Activated T-helper 9 cell treated with anti-CD3 and anti-CD28 coated beads, Interleukin-2, amount 50 U/mL, for 16 hours (primary cell): ENCODE results near the gene PLCG2.

Source experiments
- DNase-seq: peaks from one replicate; pipeline ENCODE4 v3.0.0-alpha.2; 2020; ENCODE audit warnings: low read depth

Gene PLCG2

DNA sequence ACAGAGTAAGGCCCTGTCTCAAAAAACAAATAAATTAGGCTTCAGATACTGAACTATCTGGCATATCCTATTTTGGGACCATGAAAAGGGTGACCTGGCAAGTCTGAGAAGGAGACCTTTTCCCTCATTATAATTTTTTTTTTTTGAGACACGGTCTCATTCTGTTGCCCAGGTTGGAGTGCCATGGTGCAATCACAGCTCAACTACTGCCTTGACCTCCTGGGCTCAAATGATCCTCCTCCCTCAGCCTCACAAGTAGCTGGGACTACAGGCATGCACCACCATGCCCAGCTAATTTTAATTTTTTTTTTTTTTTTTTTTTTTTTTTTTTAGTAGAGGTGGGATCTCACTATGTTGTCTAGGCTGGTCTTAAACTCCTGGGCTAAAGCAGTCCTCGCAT lies 37.3 kb downstream of the PLCG2 start:
- no peak for DNase-seq

- DNase-seq: no peak
Measured at GRCh38 chr16:81816793-81817210, 37.7 kb downstream of the PLCG2 start.

GRCh38 chr16:81817296-81817695 lies 38.2 kb downstream of the PLCG2 start:
- DNase-seq: no peak

DNA sequence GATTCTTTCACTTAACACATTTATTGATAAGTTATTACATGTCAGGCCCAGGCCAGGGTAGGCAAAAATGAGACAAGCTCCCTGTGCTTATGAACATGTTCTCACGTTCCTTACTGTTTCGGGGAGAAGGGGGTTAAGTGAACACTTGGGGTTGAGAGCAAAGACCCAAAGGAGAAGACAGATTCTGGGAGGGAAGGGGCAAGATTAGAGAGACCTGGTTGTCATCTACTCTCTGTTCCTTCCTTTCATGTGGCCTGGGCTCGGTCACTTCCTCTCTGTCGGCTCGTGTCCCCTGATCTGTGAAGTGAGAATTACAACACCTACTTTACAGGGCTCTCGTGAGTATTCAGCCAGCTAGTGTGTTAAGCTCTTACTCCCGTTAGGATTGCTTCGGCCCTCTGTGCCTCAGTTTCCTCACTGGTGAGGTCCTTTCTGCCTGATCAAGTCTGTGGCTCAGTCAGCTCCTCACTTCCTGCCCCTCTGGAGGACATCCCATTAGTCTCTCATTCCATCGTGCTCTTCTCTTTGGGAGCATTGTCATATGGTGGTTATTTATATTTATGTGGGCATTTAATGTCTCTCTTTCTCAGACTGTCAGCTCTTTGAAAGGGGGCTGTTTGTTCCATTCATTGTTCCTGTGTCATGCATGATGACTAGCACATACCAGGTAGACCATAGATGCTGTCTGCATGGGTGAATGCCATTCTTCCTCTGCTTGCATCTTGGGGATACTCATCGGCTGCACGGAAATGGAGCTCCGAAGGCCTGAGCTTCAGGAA lies 38.9 kb downstream of the PLCG2 start:
- DNase-seq: no peak

- no peak for DNase-seq
Measured at GRCh38 chr16:81818568-81818896, 39.4 kb downstream of the PLCG2 start.

GRCh38 chr16:81818905-81819304 lies 39.8 kb downstream of the PLCG2 start:
- no peak for DNase-seq

- DNase-seq: no peak
Measured at GRCh38 chr16:81821436-81822128, 42.5 kb downstream of the PLCG2 start.

GRCh38 chr16:81823111-81823510 lies 44.0 kb downstream of the PLCG2 start:
- DNase-seq: no peak

DNA sequence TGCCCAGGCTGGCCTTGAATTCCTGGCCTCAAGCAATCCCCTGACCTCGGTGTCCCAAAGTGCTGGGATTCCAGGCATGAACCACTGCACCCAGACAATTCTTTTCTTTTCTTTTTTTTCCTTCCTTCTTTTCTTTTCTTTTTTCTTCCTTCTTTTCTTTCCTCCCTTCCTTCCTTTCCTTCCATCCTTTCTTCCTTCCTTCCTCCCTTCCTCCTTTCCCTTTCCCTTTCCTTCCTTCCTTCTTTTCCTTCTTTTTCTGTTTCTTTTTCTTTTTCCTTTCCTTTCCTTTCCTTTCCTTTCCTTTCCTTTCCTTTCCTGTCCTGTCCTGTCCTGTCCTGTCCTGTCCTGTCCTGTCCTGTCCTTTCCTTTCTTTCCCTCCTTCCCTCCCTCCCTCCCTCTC lies 44.6 kb downstream of the PLCG2 start:
- DNase-seq: no peak

DNA sequence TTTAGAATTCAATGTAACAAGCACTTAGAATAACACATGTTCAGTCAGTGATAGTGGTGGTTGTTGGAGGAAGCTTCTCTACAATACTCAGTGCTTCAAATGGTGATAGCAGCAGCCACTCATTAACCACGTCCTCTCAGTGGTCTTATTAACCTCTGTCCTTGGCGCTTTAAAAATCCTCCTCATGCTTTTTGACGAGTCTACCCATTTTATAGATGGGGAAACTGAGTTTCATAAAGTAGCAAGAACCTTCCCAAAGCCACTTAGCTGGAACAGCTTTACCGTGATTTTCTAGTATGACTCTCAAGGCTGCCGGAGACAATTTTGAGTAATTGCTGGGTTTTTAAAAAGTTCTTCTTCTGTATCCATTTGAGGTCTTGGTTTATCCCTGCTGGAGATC lies 47.4 kb downstream of the PLCG2 start:
- DNase-seq: no peak

DNA sequence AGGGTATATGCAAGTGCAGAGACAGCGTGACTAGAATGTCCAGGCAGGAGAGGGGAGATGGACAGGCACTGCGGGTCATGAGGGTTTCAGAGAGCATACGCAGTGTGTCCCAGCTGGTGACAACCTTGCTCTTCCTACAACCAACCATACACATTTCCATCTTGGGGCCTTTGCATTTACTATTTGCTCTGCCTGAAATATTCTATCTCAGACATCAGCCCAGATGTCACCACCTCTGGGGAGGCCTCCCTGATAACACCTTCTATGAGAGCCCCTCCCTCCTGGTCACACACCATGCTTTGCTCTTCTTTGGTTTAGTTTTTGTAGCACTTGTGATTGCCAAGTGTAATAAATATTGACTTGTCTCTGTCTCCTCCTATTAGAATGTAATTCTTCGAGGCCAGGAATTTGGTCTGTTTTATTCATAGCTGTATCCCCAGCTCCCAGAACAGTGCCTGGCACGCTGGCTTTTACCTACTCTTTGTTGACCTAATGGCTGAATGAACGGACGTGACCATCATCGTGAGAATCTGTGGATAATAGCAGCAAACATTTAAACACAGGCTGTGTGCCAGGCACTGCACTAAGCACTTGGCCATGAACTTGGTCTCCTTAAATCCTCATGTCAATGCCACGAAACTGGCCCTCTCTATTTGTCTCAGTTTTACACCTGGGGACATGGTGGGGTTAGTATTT lies 51.9 kb downstream of the PLCG2 start:
- DNase-seq: no peak

GRCh38 chr16:81831722-81832126 lies 52.6 kb downstream of the PLCG2 start:
- no peak for DNase-seq

DNA sequence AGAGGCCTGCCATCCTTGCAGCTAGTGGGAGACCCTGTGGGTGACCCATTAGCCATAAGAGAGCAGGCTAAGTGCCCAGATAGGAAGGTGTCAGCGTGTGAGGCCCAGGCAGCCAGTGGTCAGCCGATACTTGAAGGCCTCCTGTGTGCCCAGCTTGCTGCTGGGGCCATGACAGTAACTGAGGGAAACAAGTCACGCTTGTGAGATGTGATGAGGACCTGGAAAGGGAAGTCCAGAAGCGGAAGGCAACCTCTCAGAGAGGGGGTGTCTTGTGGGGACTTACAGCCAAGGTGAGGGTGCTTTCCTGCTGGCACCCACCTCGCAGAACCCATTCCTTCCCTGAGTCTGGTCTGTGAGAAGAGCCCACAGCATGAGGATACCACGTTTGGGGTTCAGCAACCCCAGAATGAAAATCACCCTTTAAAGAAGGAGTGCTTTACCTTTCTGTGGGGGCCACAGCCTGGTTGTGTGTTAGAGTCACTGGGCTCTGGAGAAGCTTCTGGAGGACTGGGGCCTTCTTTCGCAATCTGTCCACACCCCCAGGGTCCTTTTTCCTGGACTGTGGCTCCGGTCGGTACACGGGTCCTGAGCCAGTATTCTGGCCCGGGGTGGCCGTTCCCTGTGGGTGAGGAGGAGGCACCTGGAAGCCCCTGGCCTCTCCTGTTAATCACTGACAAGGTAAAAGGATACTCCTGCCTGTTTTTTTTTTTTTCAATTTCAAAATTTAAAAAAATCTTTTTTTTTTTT lies 53.9 kb downstream of the PLCG2 start:
- no peak for DNase-seq

DNA sequence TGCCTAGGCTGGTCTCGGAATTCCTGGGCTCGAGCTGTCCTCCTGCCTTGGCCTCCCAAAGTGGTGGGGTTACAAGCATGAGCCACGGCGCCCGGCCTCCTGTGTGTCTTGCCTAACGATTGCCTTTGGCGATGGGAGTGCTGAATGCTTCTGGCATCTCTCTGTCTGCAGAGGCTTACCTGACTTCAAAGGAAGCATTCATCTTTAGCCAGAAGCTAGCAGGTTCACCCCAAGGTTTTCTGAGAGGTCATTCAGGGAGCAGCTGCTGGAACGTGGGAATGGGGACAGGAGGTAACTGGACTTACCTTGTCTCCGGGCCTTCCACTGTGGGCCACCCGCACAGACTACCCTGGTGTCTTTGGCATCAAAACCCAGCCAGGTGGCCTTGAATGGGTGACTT lies 54.7 kb downstream of the PLCG2 start:
- no peak for DNase-seq

DNA sequence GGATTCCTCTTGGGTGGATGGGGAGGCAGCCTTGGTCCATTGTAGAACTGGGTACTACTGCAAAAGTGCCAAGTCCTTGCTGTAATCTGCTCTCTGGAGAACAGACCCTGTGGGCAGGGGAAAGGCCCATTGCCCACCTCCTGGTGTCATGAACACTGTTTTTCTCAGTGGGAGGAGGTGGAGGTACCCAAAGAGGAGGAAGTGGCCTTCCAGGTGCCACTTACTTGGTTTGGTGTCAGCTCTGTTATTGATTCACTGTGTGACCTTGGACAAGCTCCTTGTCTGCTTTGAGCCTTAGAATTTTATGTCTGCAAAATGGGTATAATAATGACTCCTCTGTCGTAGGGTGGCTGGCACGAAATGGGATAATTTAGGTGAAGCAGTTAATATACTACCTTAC lies 55.8 kb downstream of the PLCG2 start:
- DNase-seq: no peak

DNA sequence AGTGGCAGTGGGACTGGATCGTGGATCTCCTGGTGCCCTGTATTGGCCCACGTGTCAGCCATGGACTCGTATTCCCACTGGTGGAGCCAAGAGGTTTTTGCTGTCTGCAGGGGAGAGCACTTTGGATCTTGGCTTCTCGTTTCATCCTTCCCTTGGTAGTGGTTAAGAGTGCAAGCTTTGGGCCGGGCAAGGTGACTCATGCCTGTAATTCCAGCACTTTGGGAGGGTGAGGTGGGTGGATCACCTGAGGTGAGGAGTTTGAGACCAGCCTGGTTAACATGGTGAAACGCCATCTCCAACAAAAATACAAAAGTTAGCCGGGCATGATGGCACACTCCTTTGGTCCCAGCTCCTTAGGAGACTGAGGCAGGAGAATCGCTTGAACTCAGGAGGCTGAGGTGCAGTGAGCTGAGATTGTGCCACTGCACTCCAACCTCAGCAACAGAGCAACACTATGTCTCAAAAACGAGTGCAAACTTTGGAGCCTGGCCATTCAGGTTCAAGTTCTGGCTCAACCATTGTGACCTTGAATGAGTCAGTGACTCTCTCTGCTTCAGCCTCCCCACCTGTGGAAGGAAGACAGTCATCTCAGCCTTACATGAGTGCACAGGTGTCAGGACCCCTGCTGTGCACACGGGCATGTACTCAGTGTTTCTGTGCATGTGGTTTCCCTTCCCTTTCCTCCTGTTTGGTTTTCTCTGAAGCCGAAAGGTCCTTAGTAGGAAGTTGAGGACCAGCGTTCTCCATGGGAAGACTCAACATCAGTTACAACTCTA lies 57.4 kb downstream of the PLCG2 start:
- DNase-seq: no peak

DNA sequence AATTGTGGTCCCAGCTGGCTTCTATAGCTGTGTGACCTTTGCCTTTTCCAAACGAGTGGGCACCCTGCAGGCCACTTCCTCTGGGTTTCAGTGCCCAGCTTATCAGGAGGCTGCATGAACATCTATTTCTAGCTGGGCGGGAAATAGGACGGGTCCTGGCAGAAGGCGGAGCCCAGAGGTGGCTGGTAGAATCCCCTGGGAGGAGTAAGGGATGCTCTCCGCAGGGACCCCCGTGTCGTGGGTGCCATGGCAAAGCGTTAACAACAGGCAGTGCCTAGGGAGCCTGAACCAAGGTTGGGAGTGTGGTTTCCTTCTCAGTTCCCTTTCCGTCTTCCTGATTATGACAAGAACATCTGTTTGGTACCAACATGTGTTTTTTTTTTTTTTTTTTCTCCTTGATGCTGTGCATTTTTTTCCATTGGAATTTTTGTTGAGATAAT lies 58.2 kb downstream of the PLCG2 start:
- no peak for DNase-seq

DNA sequence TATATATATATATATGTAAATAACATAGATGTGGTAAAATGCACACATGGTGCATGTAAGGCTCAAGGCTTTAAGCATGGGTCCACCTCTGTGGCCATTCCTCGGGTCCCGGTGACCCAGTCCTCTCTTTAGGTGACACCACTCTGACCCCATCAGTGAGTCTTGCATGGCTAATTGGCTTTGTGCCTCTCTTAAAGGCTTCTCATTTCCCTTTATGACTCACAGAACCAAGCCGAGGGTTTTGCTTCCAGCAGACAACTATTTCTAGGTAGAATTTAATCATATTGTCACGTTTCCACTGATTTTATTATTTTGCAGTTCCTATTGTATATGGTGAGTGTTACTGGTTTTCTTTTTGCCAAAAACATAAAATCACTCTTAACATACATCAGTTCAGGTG lies 59.7 kb downstream of the PLCG2 start:
- no peak for DNase-seq

DNA sequence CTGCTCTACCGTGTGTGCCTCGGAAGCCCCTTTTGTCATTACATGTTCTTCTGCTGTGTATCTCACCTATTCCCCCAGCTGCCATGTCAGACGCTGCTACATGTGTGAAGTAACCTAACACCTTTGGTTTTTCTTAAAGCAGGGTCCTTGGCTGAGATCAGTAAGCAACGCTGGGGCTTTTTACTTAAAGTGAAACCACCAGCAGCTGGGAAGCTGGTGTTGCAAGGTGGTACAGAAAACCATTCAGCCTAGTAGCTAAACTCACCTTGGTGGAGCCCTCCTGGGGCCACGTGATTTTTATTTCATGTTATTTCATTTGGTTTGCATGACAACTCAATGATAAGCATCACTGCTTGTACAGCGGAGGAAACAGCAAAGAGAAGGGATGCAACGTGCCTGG lies 62.6 kb downstream of the PLCG2 start:
- DNase-seq: no peak

GRCh38 chr16:81842564-81843242 lies 63.6 kb downstream of the PLCG2 start:
- no peak for DNase-seq

DNA sequence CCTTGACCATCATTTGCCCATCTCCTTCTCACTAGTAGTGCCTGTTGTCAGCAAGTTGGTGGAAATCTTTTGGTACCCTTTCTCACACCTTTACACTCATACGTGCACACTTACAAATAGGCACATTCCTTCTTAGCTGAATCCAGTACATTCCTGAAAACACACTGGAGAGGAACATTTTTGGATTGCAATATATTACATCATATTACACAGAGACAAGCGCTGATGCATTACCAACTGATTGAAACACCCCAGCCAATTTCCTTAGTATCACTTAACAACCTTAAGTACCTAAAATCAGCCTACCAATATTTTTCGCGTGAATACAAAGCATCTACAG lies 64.1 kb downstream of the PLCG2 start:
- no peak for DNase-seq
